ENCODE data around the gene LDHA.

The LDHA gene

GRCh38 chr11:18374956-18375355 lies 19.4 kb upstream of the LDHA start:
- Histone ChIP-seq H3K4me3 (replicated peaks; ENCODE audit: insufficient read depth, low read length) (no peak overlapping the region), H3K27me3 (ENCODE audit: insufficient read depth, poor library complexity, severe bottlenecking) (no peaks in the 10 kb centered on the region), H3K27ac (replicated peaks) (no peak overlapping the region)
- no peak for DNase-seq (ENCODE audit: low read depth in 1 of 2, low spot score in 1 of 2)
- TF ChIP-seq, protein P1, sequence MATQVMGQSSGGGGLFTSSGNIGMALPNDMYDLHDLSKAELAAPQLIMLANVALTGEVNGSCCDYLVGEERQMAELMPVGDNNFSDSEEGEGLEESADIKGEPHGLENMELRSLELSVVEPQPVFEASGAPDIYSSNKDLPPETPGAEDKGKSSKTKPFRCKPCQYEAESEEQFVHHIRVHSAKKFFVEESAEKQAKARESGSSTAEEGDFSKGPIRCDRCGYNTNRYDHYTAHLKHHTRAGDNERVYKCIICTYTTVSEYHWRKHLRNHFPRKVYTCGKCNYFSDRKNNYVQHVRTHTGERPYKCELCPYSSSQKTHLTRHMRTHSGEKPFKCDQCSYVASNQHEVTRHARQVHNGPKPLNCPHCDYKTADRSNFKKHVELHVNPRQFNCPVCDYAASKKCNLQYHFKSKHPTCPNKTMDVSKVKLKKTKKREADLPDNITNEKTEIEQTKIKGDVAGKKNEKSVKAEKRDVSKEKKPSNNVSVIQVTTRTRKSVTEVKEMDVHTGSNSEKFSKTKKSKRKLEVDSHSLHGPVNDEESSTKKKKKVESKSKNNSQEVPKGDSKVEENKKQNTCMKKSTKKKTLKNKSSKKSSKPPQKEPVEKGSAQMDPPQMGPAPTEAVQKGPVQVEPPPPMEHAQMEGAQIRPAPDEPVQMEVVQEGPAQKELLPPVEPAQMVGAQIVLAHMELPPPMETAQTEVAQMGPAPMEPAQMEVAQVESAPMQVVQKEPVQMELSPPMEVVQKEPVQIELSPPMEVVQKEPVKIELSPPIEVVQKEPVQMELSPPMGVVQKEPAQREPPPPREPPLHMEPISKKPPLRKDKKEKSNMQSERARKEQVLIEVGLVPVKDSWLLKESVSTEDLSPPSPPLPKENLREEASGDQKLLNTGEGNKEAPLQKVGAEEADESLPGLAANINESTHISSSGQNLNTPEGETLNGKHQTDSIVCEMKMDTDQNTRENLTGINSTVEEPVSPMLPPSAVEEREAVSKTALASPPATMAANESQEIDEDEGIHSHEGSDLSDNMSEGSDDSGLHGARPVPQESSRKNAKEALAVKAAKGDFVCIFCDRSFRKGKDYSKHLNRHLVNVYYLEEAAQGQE (IDR thresholded peaks at IDR 0.05; ENCODE audit: insufficient replicate concordance, low read depth) = no peak
- TF ChIP-seq GABPA (IDR thresholded peaks at IDR 0.05; ENCODE audit: low read depth) (no peak), POLR2AphosphoS5 (IDR thresholded peaks at IDR 0.05; ENCODE audit: low read depth) (no peak), SPI1 (IDR thresholded peaks at IDR 0.05; ENCODE audit: borderline replicate concordance, low read depth) (no peak), CTCF (IDR thresholded peaks at IDR 0.05; ENCODE audit: insufficient read depth, low read length) (no peak)

DNA sequence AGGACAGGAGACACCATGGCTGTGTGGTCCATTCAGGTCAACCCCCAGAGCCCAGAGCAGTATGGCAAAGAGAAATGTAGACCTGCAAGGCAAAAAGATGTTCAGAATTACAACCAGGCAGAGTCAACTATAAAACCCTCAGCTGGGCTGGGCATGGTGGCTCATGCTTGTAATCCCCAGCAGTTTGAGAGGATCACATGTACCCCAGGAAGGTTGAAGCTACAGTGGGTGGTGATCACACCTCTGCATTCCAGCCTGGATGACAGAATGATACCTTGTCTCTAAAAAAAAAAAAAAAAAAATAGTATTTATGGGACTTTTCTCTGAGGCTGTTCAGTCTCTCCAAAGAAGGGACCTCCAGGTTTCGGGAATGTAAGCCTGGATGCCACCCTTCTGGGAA lies 18.4 kb upstream of the LDHA start:
- no peak for TF ChIP-seq CTCF (IDR thresholded peaks at IDR 0.05; ENCODE audit: insufficient read depth, low read length)
- no peak for TF ChIP-seq SPI1 (IDR thresholded peaks at IDR 0.05; ENCODE audit: borderline replicate concordance, low read depth)
- TF ChIP-seq GABPA (IDR thresholded peaks at IDR 0.05; ENCODE audit: low read depth) = no peak

DNA sequence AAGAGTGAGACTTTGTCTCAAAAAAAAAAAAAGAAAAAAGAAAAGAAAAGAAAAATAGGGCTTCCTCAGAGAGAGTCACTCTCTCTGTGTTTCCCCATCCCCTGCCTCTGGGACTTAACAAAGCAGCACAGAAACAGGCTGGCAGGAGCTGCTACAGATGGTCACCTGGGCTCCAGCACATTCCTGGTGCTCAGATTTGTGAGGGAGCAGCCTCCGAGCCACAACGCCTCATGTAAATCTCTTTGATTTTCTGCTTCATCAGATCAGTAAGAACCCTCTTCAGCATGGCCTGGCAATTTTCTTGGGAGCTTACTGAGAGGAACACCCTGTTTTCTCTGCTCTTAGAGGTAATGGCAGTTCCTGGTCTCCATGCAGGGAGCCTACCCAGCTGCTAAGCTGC lies 15.2 kb upstream of the LDHA start:
- TF ChIP-seq, protein P1 (IDR thresholded peaks at IDR 0.05; ENCODE audit: insufficient replicate concordance, low read depth) = no peak
- no peak overlapping the region for H3K27ac ChIP-seq (replicated peaks)

More for the DNA sequence above, 18.4 kb upstream of the LDHA start:
- Histone ChIP-seq H3K27me3 (ENCODE audit: insufficient read depth, poor library complexity, severe bottlenecking) (no peaks in the 10 kb centered on the region), H3K4me3 (replicated peaks; ENCODE audit: insufficient read depth, low read length) (no peak overlapping the region), H3K27ac (replicated peaks) (no peak overlapping the region)
- DNase-seq (ENCODE audit: low read depth in 1 of 2, low spot score in 1 of 2) = no peak

DNA sequence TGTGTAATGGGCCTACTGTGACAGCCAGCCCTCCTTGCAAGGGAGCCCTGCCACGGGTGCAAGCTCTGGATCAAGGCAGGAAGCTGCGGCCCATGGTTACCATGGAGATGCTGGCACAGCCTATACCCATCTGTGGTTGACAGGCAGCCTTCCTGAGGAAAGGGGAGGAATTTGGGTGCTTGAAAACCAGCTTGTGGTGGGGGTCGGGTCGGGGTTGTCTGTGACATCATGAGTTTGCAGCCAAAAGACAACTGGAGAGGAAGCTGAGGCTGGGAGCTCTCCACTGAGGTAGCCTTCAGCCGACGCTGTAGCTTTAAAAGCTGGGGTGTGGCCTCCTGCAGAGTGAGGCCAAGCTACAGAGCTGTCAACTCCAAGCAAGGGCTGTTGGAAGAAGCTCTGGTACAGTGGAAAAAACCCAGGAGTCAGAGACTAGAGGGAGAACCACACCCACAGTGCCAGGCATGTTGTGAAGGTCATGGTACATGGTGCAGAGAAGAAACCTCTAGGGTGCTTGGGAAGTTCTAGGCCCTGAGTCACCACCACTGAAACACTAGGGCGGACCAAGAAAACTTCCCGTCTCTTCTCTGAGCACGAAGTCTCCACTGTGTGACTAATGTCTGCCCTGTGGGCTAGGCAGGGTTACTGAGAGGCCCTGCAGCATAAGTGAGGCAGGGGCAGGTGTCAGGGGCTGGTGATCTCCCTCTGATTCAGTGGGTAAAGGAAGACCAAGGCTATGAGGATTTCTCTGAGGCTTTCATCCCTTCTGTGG lies 10.8 kb upstream of the LDHA start:
- DNase-seq (ENCODE audit: low read depth in 1 of 2, low spot score in 1 of 2) = peak; percentile 57 to 82
- TF ChIP-seq POLR2AphosphoS5 (IDR thresholded peaks at IDR 0.05; ENCODE audit: low read depth) (peak; percentile 24), GABPA (IDR thresholded peaks at IDR 0.05; ENCODE audit: low read depth) (no peak), SPI1 (IDR thresholded peaks at IDR 0.05; ENCODE audit: borderline replicate concordance, low read depth) (no peak)
- TF ChIP-seq, protein P1 (IDR thresholded peaks at IDR 0.05; ENCODE audit: insufficient replicate concordance, low read depth) = no peak
- no peaks in the 10 kb centered on the region for H3K27me3 ChIP-seq (ENCODE audit: insufficient read depth, poor library complexity, severe bottlenecking)
- H3K4me3 ChIP-seq (replicated peaks; ENCODE audit: insufficient read depth, low read length) = no peak overlapping the region
- H3K27ac ChIP-seq (replicated peaks) = peak overlapping the region; percentile 90

More for the DNA sequence above, 15.2 kb upstream of the LDHA start:
- Histone ChIP-seq H3K27me3 (ENCODE audit: insufficient read depth, poor library complexity, severe bottlenecking) (no peaks in the 10 kb centered on the region), H3K4me3 (replicated peaks; ENCODE audit: insufficient read depth, low read length) (no peak overlapping the region)
- DNase-seq (ENCODE audit: low read depth in 1 of 2, low spot score in 1 of 2) = no peak
